AG08396 (cell line): ENCODE data around the gene OPN1LW.
"Not testable (repeated sequence)": the region's sequence is repeated elsewhere in the genome, so short reads cannot be mapped to it uniquely, and the experiment has no call there.

Experiments used
- DNase-seq: peaks from one replicate; pipeline ENCODE4 v3.0.0; 2012; ENCODE audit warnings: low spot score, mixed read lengths

The OPN1LW gene

GRCh38 chrX:154144010-154144409 is at the start of gene OPN1LW:
Gene OPN1LW, plus strand, starts transcription at chrX:154144243. Its CDS starts 41 bp downstream, at chrX:154144284.
- not testable (repeated sequence) for DNase-seq

GRCh38 chrX:154094833-154095232 is 49.2 kb upstream of the OPN1LW start:
- DNase-seq: no peak

DNA sequence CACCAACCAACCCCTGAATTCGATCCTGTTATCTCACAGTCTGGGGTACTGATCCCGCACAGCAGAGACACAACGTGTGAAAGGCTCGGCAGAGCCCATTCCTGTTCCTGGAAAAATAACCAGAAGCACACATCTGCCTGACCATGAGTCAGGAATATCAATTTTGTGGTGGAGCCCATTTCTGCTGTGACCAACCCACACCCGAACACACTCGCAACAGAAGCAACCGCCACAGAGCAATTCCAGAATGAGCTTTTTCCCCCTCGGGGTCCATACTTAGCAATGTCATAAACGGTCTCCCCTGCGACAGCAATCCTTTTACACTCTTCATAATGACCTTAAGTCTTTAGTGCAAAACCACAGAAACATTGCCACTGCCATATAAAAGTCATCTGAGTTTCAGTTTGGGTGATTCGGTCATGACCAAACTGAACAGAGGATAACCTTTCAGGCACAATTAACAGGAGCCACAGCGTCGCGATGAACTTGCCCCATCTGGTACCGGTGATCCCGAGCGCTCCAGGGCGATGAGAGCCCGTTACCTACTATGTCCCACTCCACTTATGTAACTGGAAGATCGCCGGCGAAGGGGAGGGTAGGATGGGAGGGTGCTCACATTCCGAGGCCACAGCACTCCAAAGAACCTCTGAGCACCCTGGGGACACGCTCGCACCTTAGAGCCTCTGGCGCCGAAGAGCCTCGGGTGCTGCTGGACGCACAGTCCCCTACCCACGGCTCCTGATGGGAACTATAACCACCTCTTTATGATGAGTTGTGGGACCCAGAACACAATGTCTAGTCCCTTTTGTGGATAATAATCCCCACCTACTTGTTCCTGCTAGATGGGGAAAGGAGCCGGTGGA is 47.7 kb upstream of the OPN1LW start:
- peak; percentile 27 for DNase-seq

GRCh38 chrX:154097003-154097588 is 46.9 kb upstream of the OPN1LW start:
- DNase-seq: peak; percentile 90

- peak; percentile 95 for DNase-seq
Observed at GRCh38 chrX:154097589-154098541, 46.2 kb upstream of the OPN1LW start, which contains the start of gene MECP2. Gene MECP2, minus strand, starts transcription at chrX:154097717.

GRCh38 chrX:154098551-154098950 is 45.5 kb upstream of the OPN1LW start:
- no peak for DNase-seq

DNA sequence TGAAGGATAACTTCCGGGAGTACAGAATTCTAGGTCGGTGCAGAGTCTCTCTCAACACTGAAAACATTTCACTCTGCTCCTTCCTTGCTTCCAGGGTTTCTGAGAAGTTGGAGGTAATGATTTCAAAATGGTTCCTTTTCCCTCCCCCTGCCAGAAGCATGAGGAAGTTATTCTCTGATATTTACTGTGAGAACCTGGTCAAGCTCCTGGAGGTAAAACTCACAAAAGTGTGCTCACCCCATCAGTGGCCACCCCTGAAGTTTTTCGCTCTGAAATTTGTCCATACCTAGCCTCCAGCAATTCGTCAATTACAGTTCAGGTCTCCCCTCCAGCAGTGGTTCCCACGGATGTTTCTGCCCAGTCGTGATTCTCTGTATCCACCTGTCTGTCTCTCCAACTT is 30.3 kb upstream of the OPN1LW start:
- no peak for DNase-seq

DNA sequence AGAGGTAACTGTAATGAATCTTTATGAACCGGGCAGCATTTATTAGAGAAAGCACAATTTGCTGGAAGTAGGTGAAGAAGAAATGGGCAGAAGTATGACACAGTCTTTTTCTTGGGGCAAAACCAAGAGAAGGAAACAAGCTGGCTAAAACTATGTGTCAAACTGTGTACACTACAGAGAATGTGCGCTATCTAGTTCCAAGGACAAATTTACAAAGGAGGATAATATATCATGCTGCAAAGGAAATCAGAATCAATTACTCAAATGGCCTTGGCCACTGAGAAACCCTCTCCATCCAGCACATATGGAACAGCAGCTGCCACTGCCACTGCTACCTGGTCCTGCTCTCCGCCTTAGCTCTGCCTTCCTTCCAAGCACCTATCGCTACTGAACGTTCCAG is 29.4 kb upstream of the OPN1LW start:
- DNase-seq: no peak

GRCh38 chrX:154115071-154115470 is 29.0 kb upstream of the OPN1LW start:
- DNase-seq: no peak

DNA sequence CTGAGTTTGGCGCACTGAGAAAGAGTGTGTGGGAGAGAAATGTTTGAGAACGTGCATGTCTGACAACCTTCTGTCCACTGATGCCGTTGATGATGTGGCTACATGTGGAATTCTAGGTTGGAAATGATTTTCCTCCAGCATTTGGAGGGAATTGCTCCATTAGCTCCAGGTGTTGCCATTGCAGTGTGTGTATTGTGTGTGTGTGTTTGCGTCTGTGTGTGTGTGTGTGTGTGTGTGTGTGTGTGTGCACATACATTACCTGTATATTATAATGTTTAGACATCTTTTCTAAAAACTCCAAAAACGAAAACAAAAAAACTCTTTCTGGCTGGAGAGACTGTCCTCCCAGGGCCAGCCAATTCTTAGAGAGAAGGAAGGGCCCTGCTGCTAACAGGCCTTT is 28.3 kb upstream of the OPN1LW start:
- DNase-seq: no peak

GRCh38 chrX:154116426-154117211 is 27.4 kb upstream of the OPN1LW start:
- DNase-seq: no peak

DNA sequence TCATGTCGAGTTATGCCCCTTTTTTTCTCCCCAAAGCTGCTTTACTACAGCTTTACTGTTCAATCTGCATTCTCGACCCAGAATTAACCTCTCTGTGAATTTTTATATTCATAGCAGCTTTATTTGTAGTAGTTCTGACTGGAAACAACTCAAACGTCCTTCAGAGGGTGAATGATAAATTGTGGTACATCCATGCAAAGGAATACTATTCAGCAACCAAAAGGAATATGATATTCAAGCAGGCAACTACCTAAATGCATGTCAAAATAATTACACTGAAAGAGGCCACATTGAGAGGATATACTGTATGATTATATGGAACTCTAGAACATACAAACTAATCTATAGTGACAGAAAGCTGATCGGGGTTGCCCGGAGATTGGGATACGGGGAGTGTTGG is 26.5 kb upstream of the OPN1LW start:
- DNase-seq: no peak

GRCh38 chrX:154120567-154120966 is 23.5 kb upstream of the OPN1LW start:
- DNase-seq: no peak

DNA sequence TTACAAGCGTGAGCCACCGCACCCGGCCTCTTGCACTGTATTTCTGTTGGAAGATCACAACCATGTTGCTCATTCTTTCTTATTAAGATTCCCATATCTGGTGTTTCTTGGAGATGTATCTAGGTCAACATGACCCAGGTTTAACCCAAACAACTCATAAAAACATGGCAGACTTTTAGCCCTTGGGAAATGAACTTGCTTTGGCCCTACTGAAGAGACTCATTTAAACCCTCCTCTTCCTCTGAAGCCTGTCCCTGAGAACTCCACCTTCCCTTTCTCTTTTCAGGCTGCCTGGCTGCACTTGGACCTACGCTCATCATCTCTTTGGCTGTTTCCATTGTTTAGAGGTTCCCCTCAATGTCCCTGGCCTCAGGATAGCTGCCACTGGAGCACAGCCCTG is 22.8 kb upstream of the OPN1LW start:
- no peak for DNase-seq

DNA sequence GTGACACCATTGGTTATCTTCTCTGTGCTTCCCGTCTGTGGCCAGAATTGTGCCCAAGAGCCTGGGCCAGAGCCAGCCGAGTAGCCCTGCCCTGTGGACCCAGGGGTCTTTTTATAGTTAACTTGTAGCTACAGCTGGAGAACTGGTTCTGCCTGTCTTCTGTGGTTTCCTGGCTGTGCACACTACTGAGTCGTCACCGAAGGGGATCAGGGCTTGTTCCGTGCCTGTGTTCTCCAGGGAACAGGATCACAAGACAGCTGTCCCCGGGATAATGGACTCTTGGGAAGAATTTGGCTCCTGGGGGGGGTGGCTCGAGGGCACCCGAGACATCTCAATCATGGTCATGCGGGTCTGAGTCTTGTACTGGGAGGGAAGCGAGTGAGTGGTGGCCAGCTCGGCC is 22.1 kb upstream of the OPN1LW start:
- no peak for DNase-seq

GRCh38 chrX:154123241-154124219 is 20.5 kb upstream of the OPN1LW start:
- DNase-seq: no peak

DNA sequence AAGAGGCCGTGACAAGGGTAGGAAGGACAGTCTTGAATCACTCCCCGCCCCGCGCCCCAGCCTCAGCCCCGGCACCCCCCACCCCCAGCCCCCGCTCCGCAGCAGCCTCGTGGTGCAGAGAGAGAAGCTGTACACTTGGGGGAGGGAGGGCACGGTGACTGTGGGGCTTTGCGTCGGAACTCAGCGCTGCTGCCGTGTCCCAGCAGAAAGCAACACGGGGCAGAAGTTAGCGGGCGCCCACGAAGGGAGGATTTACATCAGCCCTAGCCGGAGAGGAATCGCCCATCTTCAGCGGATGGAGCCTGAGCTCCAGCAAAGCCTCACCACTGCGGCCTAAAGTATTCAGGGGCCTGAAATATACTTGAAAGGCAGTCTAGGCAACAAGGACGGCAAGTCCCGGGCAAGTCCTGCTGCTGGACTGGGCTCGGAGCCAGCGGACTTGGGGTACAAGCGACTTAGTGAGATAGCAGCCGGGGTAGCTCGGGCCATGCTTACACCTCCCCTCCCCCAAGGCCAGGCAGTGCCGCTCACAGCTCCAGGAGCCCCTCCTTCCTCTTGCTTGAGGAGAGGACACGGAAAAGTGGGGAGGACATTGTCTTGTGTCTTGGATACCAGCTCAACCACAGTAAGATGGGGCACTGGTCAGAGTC is 18.5 kb upstream of the OPN1LW start:
- no peak for DNase-seq

- no peak for DNase-seq
Observed at GRCh38 chrX:154126101-154126500, 17.9 kb upstream of the OPN1LW start.

DNA sequence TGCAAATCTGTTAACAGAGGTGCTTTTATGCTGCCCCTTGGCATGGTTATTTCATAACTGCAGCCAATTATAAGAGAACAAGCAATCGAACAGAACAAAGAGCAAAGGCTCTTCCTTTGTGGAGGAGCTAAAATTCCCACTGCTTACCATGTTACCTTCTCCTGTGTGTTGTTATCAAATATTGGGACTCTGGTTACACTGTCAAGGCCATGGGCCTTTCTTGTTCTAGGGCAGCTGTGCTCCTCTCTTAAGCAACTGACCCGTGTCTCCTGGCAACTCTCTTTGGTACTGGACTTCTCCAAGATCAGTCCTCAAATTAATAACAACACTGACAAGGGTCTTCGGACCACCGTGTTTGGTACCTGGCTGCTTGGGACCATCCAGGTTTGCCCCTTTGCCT is 12.1 kb upstream of the OPN1LW start:
- DNase-seq: no peak

GRCh38 chrX:154132366-154132765 is 11.7 kb upstream of the OPN1LW start:
- no peak for DNase-seq
